ENCODE data around the gene SVEP1. TPM values are rescaled to one million over a fixed set of nuclear protein-coding genes. Genes with fewer than 3 reads are reported as not detected.

Gene SVEP1
- total and polyA plus RNA-seq, 4 experiments from 2014 or later: not detected

DNA sequence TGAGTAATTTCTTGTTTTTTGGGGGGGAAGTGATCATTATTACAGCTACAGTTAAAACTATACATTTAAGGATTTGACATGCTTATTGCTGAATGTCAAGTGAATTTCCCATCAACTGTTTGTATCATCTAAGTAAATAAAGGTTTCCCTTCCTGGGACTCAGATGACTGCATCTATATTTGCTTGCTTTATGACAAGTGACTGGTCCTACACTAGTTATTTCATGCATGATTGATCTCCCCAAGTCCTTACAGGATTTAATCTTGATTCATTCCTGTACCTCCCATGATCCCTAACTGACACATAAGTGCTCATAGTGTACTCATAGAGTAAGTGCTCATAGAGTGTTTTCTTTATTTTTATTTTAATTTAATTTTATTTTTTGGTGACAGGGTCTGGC is 244.7 kb downstream of the SVEP1 start:
- Histone ChIP-seq H3K27me3 (ENCODE audit: insufficient read depth, low read length) (no peaks in the 10 kb centered on the region), H3K9me3 (ENCODE audit: control insufficient read depth in 1 of 2, low read length in 2 of 2) (no peaks in the 10 kb centered on the region), H3K4me3 (ENCODE audit: low read length in 2 of 2) (no peak overlapping the region), H3K27ac (ENCODE audit: low read depth, low read length) (no peak overlapping the region), H3K36me3 (ENCODE audit: insufficient read depth, low read length) (no peaks in the 10 kb centered on the region), H3K4me1 (ENCODE audit: insufficient read depth, low read length) (no peaks in the 10 kb centered on the region)
- no peaks in the 10 kb centered on the region for H3K9me3 Mint-ChIP-seq
- no peaks in the 10 kb centered on the region for H3K36me3 Mint-ChIP-seq
- ChIA-PET CTCF (ENCODE audit: partially characterized antibody) (no interaction called here), POLR2A (ENCODE audit: partially characterized antibody) (no interaction called here)
- H3K4me3 Mint-ChIP-seq: no peak overlapping the region
- no peak for DNase-seq
- intact Hi-C loops (cut with micrococcal nuclease): no loop called here
- no peak overlapping the region for H3K27ac Mint-ChIP-seq
- peaks cover 0 to 3% of the 10 kb centered on the region in 2 donors for H3K27me3 Mint-ChIP-seq
- no peaks in the 10 kb centered on the region for H3K4me1 Mint-ChIP-seq

DNA sequence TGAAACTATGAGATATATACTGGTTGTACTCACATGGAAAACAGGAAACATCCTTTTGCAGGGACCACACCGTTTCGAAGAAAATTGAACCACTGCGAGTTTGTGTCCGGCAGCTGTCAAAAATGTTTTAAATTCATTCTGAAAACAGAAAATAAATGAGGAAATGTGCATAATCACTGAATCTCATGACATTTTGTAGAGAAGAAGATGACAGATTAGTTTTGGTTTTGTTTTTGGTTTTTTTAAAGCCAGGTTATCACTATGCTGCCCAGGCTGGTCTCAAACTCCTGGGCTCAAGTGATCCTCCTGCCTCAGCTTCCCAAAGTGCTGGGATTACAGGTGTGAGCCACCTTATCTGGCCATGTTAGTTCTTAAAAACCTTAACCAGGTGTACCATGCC is 245.4 kb downstream of the SVEP1 start:
- POLR2A ChIA-PET (ENCODE audit: partially characterized antibody): no interaction called here
- H3K36me3 ChIP-seq (ENCODE audit: insufficient read depth, low read length): no peaks in the 10 kb centered on the region
- H3K4me3 ChIP-seq (ENCODE audit: low read length in 2 of 2): no peak overlapping the region
- H3K27me3 ChIP-seq (ENCODE audit: insufficient read depth, low read length): no peaks in the 10 kb centered on the region
- no peak for DNase-seq
- Mint-ChIP-seq H3K4me3 (no peak overlapping the region), H3K36me3 (no peaks in the 10 kb centered on the region), H3K27ac (no peak overlapping the region), H3K27me3 (peaks cover 0 to 3% of the 10 kb centered on the region in 2 donors), H3K4me1 (no peaks in the 10 kb centered on the region), H3K9me3 (no peaks in the 10 kb centered on the region)
- H3K9me3 ChIP-seq (ENCODE audit: control insufficient read depth in 1 of 2, low read length in 2 of 2): no peaks in the 10 kb centered on the region
- H3K27ac ChIP-seq (ENCODE audit: low read depth, low read length): no peak overlapping the region
- no peaks in the 10 kb centered on the region for H3K4me1 ChIP-seq (ENCODE audit: insufficient read depth, low read length)
- CTCF ChIA-PET (ENCODE audit: partially characterized antibody): no interaction called here
- intact Hi-C loops (cut with micrococcal nuclease): no loop called here

DNA sequence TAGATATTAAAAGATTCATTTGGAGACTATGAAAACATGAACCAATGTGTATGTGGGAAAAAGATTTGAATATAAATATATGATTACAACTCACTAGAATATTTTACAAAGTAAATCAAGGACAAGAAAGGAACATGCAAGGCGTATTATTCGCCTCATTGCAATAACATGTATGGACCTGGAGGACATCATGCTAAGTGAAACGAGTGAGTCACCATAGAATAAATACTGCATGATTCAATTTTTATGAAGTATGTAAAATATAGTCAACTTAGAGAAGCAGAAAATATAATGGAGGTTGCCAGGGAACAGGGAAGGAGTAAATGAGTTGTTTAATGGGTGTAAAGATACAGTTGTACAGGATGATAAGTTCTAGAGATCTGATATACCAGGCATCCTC is 246.8 kb downstream of the SVEP1 start:
- Histone ChIP-seq H3K27ac (ENCODE audit: low read depth, low read length) (no peak overlapping the region), H3K27me3 (ENCODE audit: insufficient read depth, low read length) (no peaks in the 10 kb centered on the region), H3K4me3 (ENCODE audit: low read length in 2 of 2) (no peak overlapping the region), H3K36me3 (ENCODE audit: insufficient read depth, low read length) (no peaks in the 10 kb centered on the region), H3K4me1 (ENCODE audit: insufficient read depth, low read length) (no peaks in the 10 kb centered on the region), H3K9me3 (ENCODE audit: control insufficient read depth in 1 of 2, low read length in 2 of 2) (no peaks in the 10 kb centered on the region)
- no peak for DNase-seq
- ChIA-PET POLR2A (ENCODE audit: partially characterized antibody) (no interaction called here), CTCF (ENCODE audit: partially characterized antibody) (no interaction called here)
- Mint-ChIP-seq H3K36me3 (no peaks in the 10 kb centered on the region), H3K27ac (no peak overlapping the region), H3K27me3 (peaks cover 0 to 3% of the 10 kb centered on the region in 2 donors), H3K4me1 (no peaks in the 10 kb centered on the region), H3K9me3 (peaks cover 0 to 2% (median 0%) of the 10 kb centered on the region in 8 donors), H3K4me3 (no peak overlapping the region)
- intact Hi-C loops (cut with micrococcal nuclease): no loop called here

DNA sequence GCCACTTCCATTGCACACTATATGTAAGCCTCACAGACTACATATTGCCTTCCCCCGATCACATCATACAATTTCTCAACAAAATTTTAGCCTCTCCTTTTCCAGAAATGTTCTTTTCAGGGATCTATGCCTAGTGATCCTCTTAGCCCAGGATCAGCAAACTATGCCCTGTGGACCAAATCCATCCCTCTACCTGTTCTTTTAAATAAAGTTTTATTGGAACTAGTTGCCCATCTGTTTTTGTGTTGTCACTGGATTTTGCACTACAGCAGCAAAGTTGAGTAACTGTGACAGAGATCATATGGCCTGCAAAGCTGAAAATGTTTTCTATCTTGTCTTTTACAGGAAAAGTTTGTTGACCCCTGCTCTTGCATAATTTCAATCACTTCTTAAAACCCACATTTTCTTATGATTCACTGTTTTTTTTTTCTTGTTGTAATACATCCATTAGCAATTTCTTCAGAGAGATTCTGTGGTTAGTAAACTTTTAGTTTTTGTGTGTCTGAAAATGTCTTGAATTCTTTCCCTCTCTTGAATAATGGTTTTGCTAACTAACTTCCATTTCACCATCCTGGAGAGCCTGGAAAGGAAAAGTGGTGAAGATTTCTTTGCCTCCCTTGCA is 248.9 kb downstream of the SVEP1 start:
- H3K9me3 Mint-ChIP-seq: peaks cover 0 to 2% (median 0%) of the 10 kb centered on the region in 8 donors
- H3K4me3 Mint-ChIP-seq: no peak overlapping the region
- no peaks in the 10 kb centered on the region for H3K9me3 ChIP-seq (ENCODE audit: control insufficient read depth in 1 of 2, low read length in 2 of 2)
- intact Hi-C loops (cut with micrococcal nuclease): no loop called here
- no peaks in the 10 kb centered on the region for H3K36me3 ChIP-seq (ENCODE audit: insufficient read depth, low read length)
- no peaks in the 10 kb centered on the region for H3K27me3 ChIP-seq (ENCODE audit: insufficient read depth, low read length)
- no peak overlapping the region for H3K4me3 ChIP-seq (ENCODE audit: low read length in 2 of 2)
- CTCF ChIA-PET (ENCODE audit: partially characterized antibody): no interaction called here
- no peaks in the 10 kb centered on the region for H3K36me3 Mint-ChIP-seq
- H3K4me1 Mint-ChIP-seq: no peaks in the 10 kb centered on the region
- no peak for DNase-seq
- no peak overlapping the region for H3K27ac ChIP-seq (ENCODE audit: low read depth, low read length)
- H3K4me1 ChIP-seq (ENCODE audit: insufficient read depth, low read length): no peaks in the 10 kb centered on the region
- H3K27ac Mint-ChIP-seq: no peak overlapping the region
- POLR2A ChIA-PET (ENCODE audit: partially characterized antibody): no interaction called here
- H3K27me3 Mint-ChIP-seq: peaks cover 0 to 8% of the 10 kb centered on the region in 2 donors

- no peak overlapping the region for H3K4me3 Mint-ChIP-seq
Observed at GRCh38 chr9:110329639-110330230, 249.8 kb downstream of the SVEP1 start.

GRCh38 chr9:110328763-110329162 is 250.8 kb downstream of the SVEP1 start:
- no peak overlapping the region for H3K4me3 Mint-ChIP-seq
- intact Hi-C loops (cut with micrococcal nuclease): no loop called here
- no peak overlapping the region for H3K27ac Mint-ChIP-seq

More at GRCh38 chr9:110329639-110330230, 249.8 kb downstream of the SVEP1 start:
- Mint-ChIP-seq H3K27ac (no peak overlapping the region), H3K27me3 (peaks cover 0 to 8% of the 10 kb centered on the region in 2 donors), H3K4me1 (no peaks in the 10 kb centered on the region), H3K9me3 (peaks cover 0 to 2% (median 0%) of the 10 kb centered on the region in 8 donors), H3K36me3 (no peaks in the 10 kb centered on the region)
- Histone ChIP-seq H3K27me3 (ENCODE audit: insufficient read depth, low read length) (no peaks in the 10 kb centered on the region), H3K4me3 (ENCODE audit: low read length in 2 of 2) (no peak overlapping the region), H3K4me1 (ENCODE audit: insufficient read depth, low read length) (no peaks in the 10 kb centered on the region), H3K9me3 (ENCODE audit: control insufficient read depth in 1 of 2, low read length in 2 of 2) (no peaks in the 10 kb centered on the region), H3K27ac (ENCODE audit: low read depth, low read length) (no peak overlapping the region), H3K36me3 (ENCODE audit: insufficient read depth, low read length) (no peaks in the 10 kb centered on the region)
- ChIA-PET POLR2A (ENCODE audit: partially characterized antibody) (no interaction called here), CTCF (ENCODE audit: partially characterized antibody) (no interaction called here)
- intact Hi-C loops (cut with micrococcal nuclease): no loop called here
- no peak for DNase-seq

DNA sequence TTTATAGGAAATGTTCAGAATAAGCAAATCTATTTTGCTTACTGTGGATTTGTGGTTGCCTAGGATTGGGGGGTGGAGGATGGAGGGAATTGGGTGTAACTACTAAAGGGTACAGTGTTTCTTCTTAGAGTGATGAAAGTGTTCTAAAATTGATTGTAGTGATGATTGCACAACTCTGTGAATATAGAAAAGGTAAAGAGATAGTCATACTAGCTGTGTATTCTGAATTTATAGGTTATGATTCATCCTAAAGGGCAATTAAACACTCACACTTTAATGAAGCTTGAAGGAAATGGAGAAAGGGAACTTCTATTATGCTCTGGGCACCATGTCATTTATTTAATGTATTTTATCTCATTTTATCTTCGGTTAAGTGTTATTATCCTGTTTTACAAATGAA is 251.8 kb downstream of the SVEP1 start:
- Mint-ChIP-seq H3K36me3 (no peaks in the 10 kb centered on the region), H3K27ac (no peak overlapping the region), H3K4me3 (no peak overlapping the region), H3K4me1 (no peaks in the 10 kb centered on the region), H3K27me3 (peaks cover 0 to 8% of the 10 kb centered on the region in 2 donors), H3K9me3 (peaks cover 0 to 2% (median 0%) of the 10 kb centered on the region in 8 donors)
- no peak overlapping the region for H3K4me3 ChIP-seq (ENCODE audit: low read length in 2 of 2)
- CTCF ChIA-PET (ENCODE audit: partially characterized antibody): no interaction called here
- H3K9me3 ChIP-seq (ENCODE audit: control insufficient read depth in 1 of 2, low read length in 2 of 2): no peaks in the 10 kb centered on the region
- intact Hi-C loops (cut with micrococcal nuclease): no loop called here
- POLR2A ChIA-PET (ENCODE audit: partially characterized antibody): no interaction called here
- no peaks in the 10 kb centered on the region for H3K27me3 ChIP-seq (ENCODE audit: insufficient read depth, low read length)
- no peak for DNase-seq
- no peak overlapping the region for H3K27ac ChIP-seq (ENCODE audit: low read depth, low read length)
- H3K36me3 ChIP-seq (ENCODE audit: insufficient read depth, low read length): no peaks in the 10 kb centered on the region
- no peaks in the 10 kb centered on the region for H3K4me1 ChIP-seq (ENCODE audit: insufficient read depth, low read length)

More at GRCh38 chr9:110328763-110329162, 250.8 kb downstream of the SVEP1 start:
- no peak for DNase-seq
- Histone ChIP-seq H3K4me3 (ENCODE audit: low read length in 2 of 2) (no peak overlapping the region), H3K27me3 (ENCODE audit: insufficient read depth, low read length) (no peaks in the 10 kb centered on the region), H3K36me3 (ENCODE audit: insufficient read depth, low read length) (no peaks in the 10 kb centered on the region), H3K9me3 (ENCODE audit: control insufficient read depth in 1 of 2, low read length in 2 of 2) (no peaks in the 10 kb centered on the region), H3K4me1 (ENCODE audit: insufficient read depth, low read length) (no peaks in the 10 kb centered on the region), H3K27ac (ENCODE audit: low read depth, low read length) (no peak overlapping the region)
- H3K27me3 Mint-ChIP-seq: peaks cover 0 to 7% of the 10 kb centered on the region in 2 donors
- CTCF ChIA-PET (ENCODE audit: partially characterized antibody): no interaction called here
- H3K9me3 Mint-ChIP-seq: peaks cover 0 to 2% (median 0%) of the 10 kb centered on the region in 8 donors
- no peaks in the 10 kb centered on the region for H3K4me1 Mint-ChIP-seq
- H3K36me3 Mint-ChIP-seq: no peaks in the 10 kb centered on the region
- POLR2A ChIA-PET (ENCODE audit: partially characterized antibody): no interaction called here
